ENCODE measurements around the gene F11. TPM values are rescaled to one million over a fixed set of nuclear protein-coding genes. Genes with fewer than 3 reads are reported as not detected.

The F11 gene
- not detected in 2 replicates for total RNA-seq
- polyA plus RNA-seq: not detected in 2 replicates
- not detected in 2 replicates for polyA plus RNA-seq (2011; cell fraction: cytosol; rRNA removed)
- polyA plus RNA-seq (2011; cell fraction: nucleus; rRNA removed): not detected in 2 replicates
- polyA plus RNA-seq (2012): not detected in 2 replicates
- not detected in 2 replicates for polyA minus RNA-seq
- polyA minus RNA-seq (2011; cell fraction: cytosol; rRNA and poly(A)+ RNA removed): not detected
- not detected in 2 replicates for polyA minus RNA-seq (2011; cell fraction: nucleus; rRNA and poly(A)+ RNA removed)
- not detected for Bru-seq, nascent RNA
- BruChase-seq, experiment 1, labeled RNA remaining after a 6-hour chase: not detected
- BruChase-seq, experiment 2, labeled RNA remaining after a 2-hour chase: not detected
- long read RNA-seq: 0 reads

DNA sequence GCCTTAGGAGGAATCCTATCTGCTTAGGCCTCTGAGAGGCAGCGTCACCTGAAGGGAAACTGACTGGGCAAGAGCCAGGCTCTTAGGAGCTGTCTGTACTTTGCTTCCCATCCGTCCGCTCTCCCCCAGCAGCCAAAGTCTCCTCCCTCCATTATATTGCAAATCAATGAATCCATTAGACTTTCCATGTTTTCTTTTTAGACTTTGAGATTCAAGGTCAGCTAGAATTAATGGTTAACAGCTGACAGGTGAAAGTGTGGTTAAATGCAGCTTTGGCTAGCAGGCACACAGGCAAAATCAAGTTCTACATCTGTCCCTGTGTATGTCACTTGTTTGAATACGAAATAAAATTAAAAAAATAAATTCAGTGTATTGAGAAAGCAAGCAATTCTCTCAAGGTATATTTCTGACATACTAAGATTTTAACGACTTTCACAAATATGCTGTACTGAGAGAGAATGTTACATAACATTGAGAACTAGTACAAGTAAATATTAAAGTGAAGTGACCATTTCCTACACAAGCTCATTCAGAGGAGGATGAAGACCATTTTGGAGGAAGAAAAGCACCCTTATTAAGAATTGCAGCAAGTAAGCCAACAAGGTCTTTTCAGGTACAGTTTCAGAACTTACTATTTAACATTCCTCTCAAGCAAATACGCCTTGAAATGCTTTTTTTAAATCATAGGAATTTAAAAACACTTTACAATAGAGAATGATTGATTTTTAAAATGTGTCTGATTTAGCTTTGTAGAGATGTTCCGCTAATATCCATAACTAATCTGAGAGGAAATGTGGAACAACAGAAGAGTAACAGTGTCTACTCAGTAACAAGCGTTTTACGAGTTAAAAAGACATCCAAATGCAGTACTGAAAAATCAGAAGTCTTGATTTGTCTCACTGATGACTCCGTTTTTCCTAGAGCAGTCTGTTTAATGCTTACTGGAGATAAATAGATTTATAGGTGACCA is at the start of gene F11:
Gene F11 (plus strand): TSS at position 507 of the 970 bp plus-strand sequence. CDS start 948 bp downstream, outside the sequence.
- no peak for FAIRE-seq
- Histone ChIP-seq H3K9ac (replicated peaks; ENCODE audit: extremely low read depth, insufficient read depth, low read length) (no peak within 1 kb of the TSS), H3K4me2 (ENCODE audit: insufficient read depth, low read length) (no peak within 1 kb of the TSS), H3K4me1 (ENCODE audit: control insufficient read depth, extremely low read depth, insufficient read depth, low read length) (no peaks in the 10 kb centered on the region), H3K4me3 (replicated peaks in 1 of 3; ENCODE audit: insufficient read depth in 1 of 3, low read depth in 1 of 3, low read length in 3 of 3) (no peak within 1 kb of the TSS), H3K27ac (ENCODE audit: insufficient read depth, low read depth, low read length) (no peak within 1 kb of the TSS), H3K9me1 (replicated peaks; ENCODE audit: control insufficient read depth, extremely low read depth, insufficient read depth, low read length) (no peaks in the 10 kb centered on the region), H3K79me2 (ENCODE audit: control insufficient read depth, insufficient read depth, low read length) (no peaks in the 10 kb centered on the region), H3K9me3 (replicated peaks; ENCODE audit: control insufficient read depth, insufficient read depth, low read length) (no peaks in the 10 kb centered on the region), H4K20me1 (replicated peaks; ENCODE audit: control insufficient read depth, extremely low read depth, insufficient read depth, low read length) (no peaks in the 10 kb centered on the region), H3K36me3 (ENCODE audit: control insufficient read depth in 2 of 2, extremely low read depth in 1 of 2, insufficient read depth in 2 of 2, low read length in 2 of 2) (no peaks in the 10 kb centered on the region), H2AFZ (ENCODE audit: low read depth, low read length) (no peak within 1 kb of the TSS), H3K27me3 (ENCODE audit: control insufficient read depth in 2 of 2, insufficient read depth in 2 of 2, low read length in 2 of 2) (no peaks in the 10 kb centered on the region)
- intact Hi-C loops (cut with micrococcal nuclease) (no loop called here), dilution Hi-C loops (cut with MboI; ENCODE audit: extremely low pct_ligation_motif_present, low sequenced_read_pairs) (no loop called here)
- DNase-seq (ENCODE audit: low read depth, low spot score): no peak
- no TSS peak for BruUV-seq (replicated peaks)
- ChIA-PET CTCF (no interaction called here), POLR2A (no interaction called here)
- no peak for TF ChIP-seq MAX (IDR thresholded peaks at IDR 0.05; ENCODE audit: insufficient read depth, insufficient read length)
- TF ChIP-seq EZH2 (IDR thresholded peaks at IDR 0.05; ENCODE audit: borderline replicate concordance, low read depth, low read length, severe bottlenecking): no peak
- TF ChIP-seq JUN (IDR thresholded peaks at IDR 0.05; ENCODE audit: borderline replicate concordance, insufficient read depth, insufficient read length, low read depth): no peak
- no peak for TF ChIP-seq CTCF (IDR thresholded peaks at IDR 0.05; ENCODE audit: extremely low read depth in 1 of 2, insufficient read depth in 1 of 2, low read depth in 1 of 2, low read length in 2 of 2)
- TF ChIP-seq GATA2 (IDR thresholded peaks at IDR 0.05; ENCODE audit: insufficient read depth, insufficient read length, low read depth, low read length): no peak
